H1 (cell line): Measurements from ENCODE around the gene RHOB. TPM values are rescaled to one million over a fixed set of nuclear protein-coding genes. Genes with fewer than 3 reads are reported as not detected.

Source experiments
- BCL11A ChIP-seq, 2 experiments: IDR thresholded peaks; one replicate each; pipeline ENCODE4 v1.6.1; 2011; ENCODE audit warnings: low read depth in 2 of 2, low read length in 2 of 2, mild to moderate bottlenecking in 2 of 2
- BRCA1 ChIP-seq: IDR thresholded peaks from 2 replicates; pipeline ENCODE4 v1.6.1; 2012; ENCODE audit warnings: low read depth, low read length, improper control_type of control experiment
- CBX5 ChIP-seq: fragments of 300-800, 300-1000 bp; sonication (generic); IDR thresholded peaks from 2 replicates; pipeline ENCODE4 v1.7.1; 2016; ENCODE audit warnings: antibody characterized with exemption, low read length, low read depth
- EGR1 ChIP-seq: IDR thresholded peaks from 2 replicates; pipeline ENCODE4 v1.6.1; 2011; ENCODE audit warnings: low read depth, low read length, borderline replicate concordance
- FOSL1 ChIP-seq: IDR thresholded peaks from 2 replicates; pipeline ENCODE4 v1.6.1; 2011; ENCODE audit warnings: mild to moderate bottlenecking, low read depth, low read length, moderate library complexity; ENCODE audit not compliant: insufficient read depth
- KDM1A ChIP-seq: fragments of 200-600, 300-600 bp; sonication (generic); IDR thresholded peaks from 2 replicates; pipeline ENCODE4 v1.7.1; 2016; ENCODE audit warnings: mild to moderate bottlenecking, low read length, borderline replicate concordance
- KDM5A ChIP-seq: fragments of 200-600 bp; IDR thresholded peaks from 2 replicates; pipeline ENCODE4 v1.7.1; 2012; ENCODE audit warnings: mild to moderate bottlenecking, low read length, inconsistent platforms, mixed read lengths
- TAF1 ChIP-seq: IDR thresholded peaks from 2 replicates; pipeline ENCODE4 v1.6.1; 2011; ENCODE audit warnings: mild to moderate bottlenecking, low read depth, low read length
- TAF7 ChIP-seq: optimal IDR thresholded peaks from 2 replicates; pipeline ENCODE3; 2011; ENCODE audit warnings: low read depth, mild to moderate bottlenecking, inconsistent platforms, low read length, moderate library complexity, borderline replicate concordance
- TCF12 ChIP-seq: IDR thresholded peaks from 2 replicates; pipeline ENCODE4 v1.6.1; 2011; ENCODE audit warnings: low read depth, mild to moderate bottlenecking, low read length
- TEAD4 ChIP-seq: IDR thresholded peaks from 2 replicates; pipeline ENCODE4 v1.6.1; 2012; ENCODE audit warnings: low read depth, low read length, inconsistent platforms, mixed read lengths
- polyA plus RNA-seq, 7 experiments: library from polyadenylated mRNA; depleted of rRNA in 3 of 7; stranded (reverse) in 5 of 7; unstranded in 2 of 7; fragments of >200 nt in 5 of 7; fragments of 200-250 nt in 2 of 7; gene quantifications; 1 replicate in 5 of 7; 2 replicates in 1 of 7; 4 replicates in 1 of 7; pipeline versions ENCODE4 v1.2.1 to v1.2.3, GENCODE V29; 2011 to 2013; ENCODE audit warnings: missing spikeins in 2 of 7, mixed read lengths in 2 of 7
- total RNA-seq: library from RNA; stranded (reverse); fragmentation: NEBNext Ultra II Directional; extraction: Animal tissue kit (Norgen Biotek cat#: 25700); gene quantifications from 2 replicates; pipeline ENCODE4 v1.2.1, GENCODE V29; 2021

RHOB gene
- total and polyA plus RNA-seq, 2 of the 8 experiments (the other 6 are each of a cell fraction or from before 2014, with no cell fraction given), result 9.3 to 9.5 TPM

DNA sequence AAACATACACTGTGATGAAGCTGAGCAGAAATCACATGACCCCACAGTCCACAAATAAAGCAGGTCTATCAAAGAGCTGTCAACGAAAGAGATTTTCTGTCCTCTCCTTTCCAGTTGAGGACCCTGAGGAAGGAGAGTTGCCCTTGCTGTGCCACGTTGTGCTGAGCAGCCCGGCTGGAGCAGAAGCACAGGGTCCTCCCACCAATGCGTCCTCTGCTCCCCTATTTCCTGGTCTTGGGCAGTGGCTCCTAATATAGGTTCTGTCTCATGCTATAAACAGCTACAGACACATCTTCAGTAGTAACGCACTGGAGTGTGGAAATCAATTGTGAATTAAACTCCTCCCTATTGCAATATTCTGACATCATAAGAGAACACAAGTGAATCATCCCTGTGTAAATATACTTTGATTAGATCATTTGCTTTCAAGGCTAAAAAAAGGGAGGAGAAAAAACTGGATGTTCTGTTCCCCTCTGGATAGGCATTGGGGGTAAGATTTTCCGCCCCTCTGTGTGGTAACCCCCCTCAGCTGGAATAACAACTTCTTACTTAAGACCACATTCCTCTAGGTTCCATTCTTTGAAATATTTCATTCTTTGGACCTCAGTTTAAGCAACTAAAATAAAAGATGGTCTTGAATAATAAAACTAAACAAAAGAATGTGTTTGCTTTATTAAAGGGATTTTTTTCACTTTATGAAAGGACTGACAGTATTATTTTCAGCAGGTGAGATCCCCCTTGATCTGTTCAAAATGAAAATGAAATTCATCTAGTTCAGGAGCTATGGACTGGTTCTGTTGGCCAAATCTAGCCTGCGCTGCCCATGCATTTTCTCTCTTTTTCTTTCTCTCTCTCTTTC lies 8.3 kb upstream of the RHOB start (continued):
- no peak for TF ChIP-seq KDM5A
- no peak for TF ChIP-seq KDM1A
- no peak for TF ChIP-seq TEAD4
- TF ChIP-seq TAF1, result no peak
- TF ChIP-seq BCL11A (IDR thresholded peaks at IDR 0.05; ENCODE audit: low read depth in 2 of 2, low read length in 2 of 2), result no peak
- TF ChIP-seq BRCA1, result no peak
- TF ChIP-seq EGR1, result no peak
- TF ChIP-seq TAF7, result no peak
- TF ChIP-seq FOSL1, result no peak
- TF ChIP-seq TCF12, result no peak
- no peak for TF ChIP-seq CBX5
